H1 (cell line): Measurements from ENCODE around the gene CACNA1B.

Source experiments
- CBX5 ChIP-seq: fragments of 300-800, 300-1000 bp; sonication (generic); IDR thresholded peaks from 2 replicates; pipeline ENCODE4 v1.7.1; 2016; ENCODE audit warnings: antibody characterized with exemption, low read length, low read depth
- CREB1 ChIP-seq: IDR thresholded peaks from 2 replicates; pipeline ENCODE4 v1.6.1; 2012; ENCODE audit warnings: inconsistent platforms
- CTCF ChIP-seq, 3 experiments: IDR thresholded peaks; 1 replicate in 2 of 3; 2 replicates in 1 of 3; pipeline versions ENCODE4 v1.5.1 to v1.6.1; 2011; ENCODE audit warnings: low read length in 3 of 3, mild to moderate bottlenecking in 3 of 3, inconsistent platforms in 2 of 3, low read depth in 1 of 3, moderate library complexity in 1 of 3; ENCODE audit not compliant: insufficient read depth in 1 of 3; ENCODE audit errors: control extremely low read depth in 1 of 3
- EZH2 ChIP-seq: fragments of 200-600 bp; sonication (generic); IDR thresholded peaks from 2 replicates; pipeline ENCODE4 v1.7.1; 2012; ENCODE audit warnings: low read depth, mild to moderate bottlenecking, moderate library complexity, low read length, inconsistent platforms; ENCODE audit not compliant: severe bottlenecking
- GABPA ChIP-seq: IDR thresholded peaks from 2 replicates; pipeline ENCODE4 v1.6.1; 2011; ENCODE audit warnings: mild to moderate bottlenecking, low read length, moderate library complexity, borderline replicate concordance; ENCODE audit not compliant: insufficient read depth
- KDM1A ChIP-seq: fragments of 200-600, 300-600 bp; sonication (generic); IDR thresholded peaks from 2 replicates; pipeline ENCODE4 v1.7.1; 2016; ENCODE audit warnings: mild to moderate bottlenecking, low read length, borderline replicate concordance
- MAX ChIP-seq: IDR thresholded peaks from 2 replicates; pipeline ENCODE4 v1.6.1; 2012; ENCODE audit warnings: inconsistent platforms
- POLR2A ChIP-seq, 2 experiments: IDR thresholded peaks; 1 replicate in 1 of 2; 2 replicates in 1 of 2; pipeline ENCODE4 v1.6.1; 2011; ENCODE audit warnings: low read depth in 2 of 2, low read length in 2 of 2, mild to moderate bottlenecking in 2 of 2; ENCODE audit errors: control extremely low read depth in 1 of 2
- POLR2AphosphoS5 ChIP-seq: IDR thresholded peaks from 2 replicates; pipeline ENCODE4 v1.6.1; 2011; ENCODE audit warnings: low read depth, low read length
- RFX5 ChIP-seq: IDR thresholded peaks from 2 replicates; pipeline ENCODE4 v1.6.1; 2011; ENCODE audit warnings: low read depth, low read length, improper control_type of control experiment, borderline replicate concordance
- SAP30 ChIP-seq: fragments of 300-600 bp; sonication (generic); IDR thresholded peaks from 2 replicates; pipeline ENCODE4 v1.7.1; 2012; ENCODE audit warnings: low read length, moderate library complexity, mild to moderate bottlenecking, inconsistent platforms; ENCODE audit not compliant: insufficient read depth, insufficient replicate concordance
- SIN3A ChIP-seq, 2 experiments: IDR thresholded peaks in 1 of 2; conservative IDR thresholded peaks in 1 of 2; 2 replicates each; pipeline ENCODE4 v1.6.1; 2011 to 2012; ENCODE audit warnings: low read length in 2 of 2, improper control_type of control experiment in 1 of 2, low read depth in 1 of 2, mild to moderate bottlenecking in 1 of 2
- SRF ChIP-seq: IDR thresholded peaks from 2 replicates; pipeline ENCODE4 v1.6.1; 2011; ENCODE audit warnings: mild to moderate bottlenecking, low read depth, low read length, moderate library complexity
- ZNF274 ChIP-seq: IDR thresholded peaks from 2 replicates; pipeline ENCODE4 v1.7.0; 2012; ENCODE audit warnings: low read length, borderline replicate concordance; ENCODE audit errors: extremely low read depth

GRCh38 chr9:138100711-138101350, 223.2 kb downstream of the CACNA1B start:
- TF ChIP-seq EZH2 (no peak), KDM1A (no peak), SAP30 (no peak), POLR2AphosphoS5 (no peak), CTCF (IDR thresholded peaks at IDR 0.05; ENCODE audit: control extremely low read depth in 1 of 3, insufficient read depth in 1 of 3, low read depth in 1 of 3, low read length in 3 of 3) (peak; percentile 44 to 66 (median 58); a peak in 3 of 4 replicates), SRF (no peak), MAX (no peak), SIN3A (conservative IDR thresholded peaks at IDR 0.05 in 1 of 2, IDR thresholded peaks at IDR 0.05 in 1 of 2; ENCODE audit: low read depth in 1 of 2, low read length in 2 of 2) (no peak), RFX5 (no peak), CREB1 (no peak), POLR2A (IDR thresholded peaks at IDR 0.05; ENCODE audit: control extremely low read depth in 1 of 2, low read depth in 2 of 2, low read length in 2 of 2) (no peak), GABPA (no peak), ZNF274 (no peak), CBX5 (no peak)
